ENCODE measurements around the gene RMRP.

Gene RMRP

GRCh38 chr9:35686222-35687203 is 28.7 kb upstream of the RMRP start:
- no peak for DNase-seq (ENCODE audit: low spot score)

GRCh38 chr9:35685506-35685905 is 27.7 kb upstream of the RMRP start:
- DNase-seq (ENCODE audit: low spot score), result no peak

GRCh38 chr9:35684921-35685320 is 27.1 kb upstream of the RMRP start:
- no peak for DNase-seq (ENCODE audit: low spot score)

GRCh38 chr9:35683323-35683722 is 25.5 kb upstream of the RMRP start:
- no peak for DNase-seq (ENCODE audit: low spot score)

GRCh38 chr9:35682520-35683315 is 24.9 kb upstream of the RMRP start:
- no peak for DNase-seq (ENCODE audit: low spot score)

- DNase-seq (ENCODE audit: low spot score), result no peak
Observed at GRCh38 chr9:35682051-35682450, 24.2 kb upstream of the RMRP start.

GRCh38 chr9:35681341-35682002 is 23.7 kb upstream of the RMRP start:
- no peak for DNase-seq (ENCODE audit: low spot score)

GRCh38 chr9:35680331-35681105 is 22.7 kb upstream of the RMRP start:
- DNase-seq (ENCODE audit: low spot score), result no peak

- no peak for DNase-seq (ENCODE audit: low spot score)
Observed at GRCh38 chr9:35679766-35680330, 22.0 kb upstream of the RMRP start.

GRCh38 chr9:35679091-35679490 is 21.3 kb upstream of the RMRP start:
- no peak for DNase-seq (ENCODE audit: low spot score)

GRCh38 chr9:35675732-35676392 is 18.0 kb upstream of the RMRP start:
- no peak for DNase-seq (ENCODE audit: low spot score)

- no peak for DNase-seq (ENCODE audit: low spot score)
Observed at GRCh38 chr9:35675204-35675603, 17.4 kb upstream of the RMRP start.

GRCh38 chr9:35674025-35674361 is 16.2 kb upstream of the RMRP start:
- no peak for DNase-seq (ENCODE audit: low spot score)

- no peak for DNase-seq (ENCODE audit: low spot score)
Observed at GRCh38 chr9:35673132-35674024, 15.6 kb upstream of the RMRP start, which contains the start of gene CA9. Gene CA9 (plus strand): TSS chr9:35673928. CDS start chr9:35673960, 32 bp downstream.

- DNase-seq (ENCODE audit: low spot score), result no peak
Observed at GRCh38 chr9:35669331-35670145, 11.7 kb upstream of the RMRP start.

GRCh38 chr9:35667939-35668338 is 10.1 kb upstream of the RMRP start:
- DNase-seq (ENCODE audit: low spot score), result no peak

GRCh38 chr9:35666549-35666948 is 8.7 kb upstream of the RMRP start:
- DNase-seq (ENCODE audit: low spot score), result no peak

GRCh38 chr9:35666045-35666444 is 8.2 kb upstream of the RMRP start:
- no peak for DNase-seq (ENCODE audit: low spot score)

GRCh38 chr9:35665471-35665818 is 7.6 kb upstream of the RMRP start:
- DNase-seq (ENCODE audit: low spot score), result no peak
